GM12864 (cell line): ENCODE measurements around the gene VTI1A.
A peak's percentile ranks its signal among the peaks of the same experiment; 100 is the strongest.

Experiments
- DNase-seq: peaks from one replicate; pipeline ENCODE4 v3.0.0-alpha.2; 2011; ENCODE audit warnings: low read depth
- H3K4me3 ChIP-seq: 2 replicates; pipeline ENCODE4 v1.5.1; 2011; ENCODE audit warnings: mild to moderate bottlenecking, low read depth, low read length, control low read depth
- CTCF ChIP-seq: IDR thresholded peaks from 2 replicates; pipeline ENCODE4 v1.5.1; 2011; ENCODE audit warnings: low read depth, mild to moderate bottlenecking, moderate library complexity, low read length, control low read depth, inconsistent platforms; ENCODE audit errors: missing control alignments

Gene VTI1A

GRCh38 chr10:112713411-112713810, 266.4 kb downstream of the VTI1A start:
- DNase-seq, result no peak
- H3K4me3 ChIP-seq, result no peak overlapping the region
- TF ChIP-seq CTCF, result no peak

GRCh38 chr10:112715581-112715980, 268.6 kb downstream of the VTI1A start:
- DNase-seq, result no peak

GRCh38 chr10:112716076-112716475, 269.1 kb downstream of the VTI1A start:
- TF ChIP-seq CTCF, result no peak
- no peak for DNase-seq
- H3K4me3 ChIP-seq, result no peak overlapping the region

More at GRCh38 chr10:112715581-112715980, 268.6 kb downstream of the VTI1A start:
- no peak overlapping the region for H3K4me3 ChIP-seq
- no peak for TF ChIP-seq CTCF

- TF ChIP-seq CTCF, result no peak
- no peak overlapping the region for H3K4me3 ChIP-seq
- DNase-seq, result no peak
Measured at GRCh38 chr10:112716924-112717413, 270.0 kb downstream of the VTI1A start.

- no peak overlapping the region for H3K4me3 ChIP-seq
- DNase-seq, result no peak
- TF ChIP-seq CTCF, result no peak
Measured at GRCh38 chr10:112720178-112720577, 273.2 kb downstream of the VTI1A start.

GRCh38 chr10:112721080-112721698, 274.2 kb downstream of the VTI1A start:
- peak; percentile 57 for TF ChIP-seq CTCF
- H3K4me3 ChIP-seq, result no peak overlapping the region
- DNase-seq, result no peak

- no peak overlapping the region for H3K4me3 ChIP-seq
- no peak for TF ChIP-seq CTCF
- no peak for DNase-seq
Measured at GRCh38 chr10:112722758-112723157, 275.7 kb downstream of the VTI1A start.
